Activated CD4-positive, alpha-beta T cell treated with anti-CD3 and anti-CD28 coated beads, Interleukin-2, amount 50 U/mL, for 4 hours (primary cell): ENCODE measurements around the gene ERC1.

Experiments used
- DNase-seq, 2 experiments: peaks; one replicate each; pipeline ENCODE4 v3.0.0-alpha.2; 2020

ERC1 gene

DNA sequence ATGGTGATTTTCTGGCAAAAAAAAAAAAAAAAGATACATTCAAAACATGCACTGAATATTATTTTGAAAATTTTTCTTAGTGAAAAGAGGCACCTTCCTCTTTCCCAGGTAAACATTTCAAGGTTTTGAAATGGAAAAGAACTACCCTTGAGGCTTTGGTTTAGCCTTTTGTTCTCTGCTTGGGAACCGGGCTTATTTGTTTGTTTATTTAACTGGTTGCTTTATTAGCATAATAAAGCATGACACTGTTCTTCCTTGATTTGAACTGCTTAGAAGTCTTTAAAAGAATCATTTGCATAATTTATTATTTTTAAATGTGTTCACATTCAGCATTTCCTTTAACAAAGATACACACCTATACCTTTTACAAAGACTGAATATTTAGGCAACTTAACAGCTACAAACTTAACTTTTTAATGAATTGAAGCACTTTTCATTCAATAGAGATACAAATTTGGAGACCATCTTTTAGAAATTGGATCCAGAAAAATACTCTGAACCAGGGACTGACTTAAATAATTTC lies 428.9 kb downstream of the ERC1 start:
- DNase-seq, result no peak

DNA sequence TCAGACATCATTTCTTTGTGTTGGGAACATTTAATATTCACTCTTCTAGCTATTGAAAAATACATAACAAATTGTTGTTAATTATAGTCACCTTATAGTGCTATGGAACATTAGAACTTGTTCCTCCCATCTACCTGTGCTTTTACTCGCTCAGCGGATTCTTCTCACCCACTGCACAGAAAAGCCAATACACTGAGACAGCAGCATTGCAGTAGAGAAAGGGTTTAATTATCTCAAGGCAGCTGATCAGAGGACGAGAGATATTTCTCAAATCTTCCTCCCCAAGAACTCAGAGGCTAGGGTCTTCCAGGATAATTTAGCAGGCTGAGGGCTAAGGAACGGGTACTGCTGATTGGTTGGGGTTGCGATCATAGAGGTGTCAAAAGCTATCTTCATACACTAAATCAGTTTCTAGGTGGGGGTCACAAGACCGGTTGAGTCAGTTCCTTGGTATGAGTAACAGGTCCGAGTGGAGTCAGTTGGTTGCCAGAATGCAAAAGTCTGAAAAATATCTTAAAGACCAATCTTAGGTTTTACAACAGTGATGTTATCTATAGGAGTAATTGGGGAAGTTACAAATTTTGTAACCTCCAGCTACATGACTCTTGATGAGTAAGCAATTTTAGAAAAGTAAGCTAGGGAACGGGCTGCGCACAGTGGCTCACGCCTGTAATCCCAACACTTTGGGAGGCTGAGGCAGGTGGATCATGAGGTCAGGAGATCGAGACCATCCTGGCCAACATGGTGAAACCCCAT lies 430.2 kb downstream of the ERC1 start:
- no peak for DNase-seq

- DNase-seq, result no peak
These were observed 431.7 kb downstream of the ERC1 start for GRCh38 chr12:1422604-1423315.

DNA sequence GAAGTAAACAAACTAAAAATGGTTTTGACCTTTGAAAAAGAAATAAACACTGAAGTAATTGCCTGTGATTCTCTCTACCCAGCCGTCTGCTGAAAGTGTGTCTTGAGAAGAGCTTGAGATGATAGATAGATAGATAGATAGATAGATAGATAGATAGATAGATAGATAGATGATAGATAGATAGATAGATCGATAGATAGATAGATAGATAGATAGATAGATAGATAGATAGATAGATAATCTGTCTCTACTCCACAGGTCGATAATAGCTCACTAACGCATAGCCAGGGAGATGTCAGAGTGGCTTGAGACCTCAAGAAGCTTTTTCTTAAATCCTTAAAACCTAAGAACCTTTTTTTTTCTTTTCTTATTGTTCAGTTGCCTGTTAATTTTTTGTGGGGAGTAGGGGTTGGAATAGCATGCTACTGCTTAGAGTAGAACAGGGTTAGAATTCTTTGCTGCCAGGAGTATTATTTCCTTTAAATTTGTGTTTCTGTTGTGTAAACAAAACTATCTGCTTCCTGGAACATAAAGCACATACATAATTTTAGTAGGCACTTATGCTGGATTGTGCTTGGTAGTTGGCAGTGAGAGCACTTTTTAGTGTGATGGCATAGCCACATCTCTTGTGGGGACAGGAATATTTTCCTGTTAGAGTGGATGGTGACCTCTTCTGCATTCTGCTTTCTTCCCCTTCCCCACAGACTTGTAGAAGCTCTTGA lies 433.8 kb downstream of the ERC1 start:
- DNase-seq, result no peak

DNA sequence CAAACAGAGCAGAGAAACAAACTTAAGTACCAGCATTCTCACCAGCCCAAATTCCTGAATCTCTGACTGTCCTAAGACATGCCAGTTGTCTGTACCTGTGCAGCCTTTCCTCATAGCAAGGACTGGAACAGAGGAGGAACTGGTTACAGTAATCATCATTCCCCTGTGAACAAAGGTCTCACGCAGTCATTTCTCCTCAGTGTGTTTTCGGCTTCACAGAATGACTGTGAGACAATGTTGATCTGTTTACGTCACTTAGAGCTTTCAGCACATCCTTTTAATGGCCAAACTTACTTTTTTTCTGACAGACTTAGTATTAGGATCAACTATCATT lies 434.3 kb downstream of the ERC1 start:
- no peak for DNase-seq

GRCh38 chr12:1428671-1429070 lies 437.6 kb downstream of the ERC1 start:
- DNase-seq, result no peak

DNA sequence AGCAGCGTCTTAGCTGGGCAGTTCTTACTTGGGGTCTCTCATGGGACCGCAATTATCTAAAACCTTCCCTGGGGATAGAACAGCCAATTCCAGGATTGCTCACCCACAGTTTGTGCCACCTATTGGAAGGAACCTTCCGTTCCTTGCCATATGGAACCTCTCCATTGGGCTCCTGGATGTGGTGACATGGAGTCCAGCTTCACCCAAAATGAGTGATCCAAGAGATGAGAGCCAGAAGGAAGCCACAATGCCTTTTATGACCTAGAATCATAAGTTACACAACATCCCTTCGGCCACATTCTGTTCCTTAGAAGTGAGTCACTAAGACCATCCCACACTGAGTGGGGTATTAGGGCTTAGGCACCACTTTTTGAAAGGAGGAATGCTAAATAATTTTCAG lies 439.0 kb downstream of the ERC1 start:
- no peak for DNase-seq

GRCh38 chr12:1434296-1434955 lies 443.4 kb downstream of the ERC1 start:
- DNase-seq, result no peak

- no peak for DNase-seq
These were observed 444.0 kb downstream of the ERC1 start for GRCh38 chr12:1435044-1435443.

GRCh38 chr12:1435456-1435855 lies 444.4 kb downstream of the ERC1 start:
- DNase-seq, result no peak

DNA sequence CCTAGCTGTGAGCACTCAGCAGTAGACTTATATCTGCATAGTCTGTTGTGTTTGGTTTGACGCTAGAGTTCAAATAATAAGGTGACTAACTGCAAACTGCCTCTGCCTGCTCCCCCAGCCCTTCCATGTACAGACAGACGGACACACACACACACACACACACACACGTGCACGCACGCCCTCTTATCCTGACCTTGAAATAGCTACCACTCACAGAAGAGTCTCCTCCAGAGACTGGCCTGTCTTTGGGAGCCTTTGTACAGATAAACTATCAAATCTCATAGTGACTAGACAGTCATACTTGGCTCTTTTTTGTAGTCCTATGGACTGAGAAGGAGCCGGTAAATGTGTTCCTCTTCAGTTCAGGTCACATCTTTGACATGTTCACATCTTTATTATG lies 445.0 kb downstream of the ERC1 start:
- no peak for DNase-seq

GRCh38 chr12:1436981-1437380 lies 446.0 kb downstream of the ERC1 start:
- DNase-seq, result no peak

DNA sequence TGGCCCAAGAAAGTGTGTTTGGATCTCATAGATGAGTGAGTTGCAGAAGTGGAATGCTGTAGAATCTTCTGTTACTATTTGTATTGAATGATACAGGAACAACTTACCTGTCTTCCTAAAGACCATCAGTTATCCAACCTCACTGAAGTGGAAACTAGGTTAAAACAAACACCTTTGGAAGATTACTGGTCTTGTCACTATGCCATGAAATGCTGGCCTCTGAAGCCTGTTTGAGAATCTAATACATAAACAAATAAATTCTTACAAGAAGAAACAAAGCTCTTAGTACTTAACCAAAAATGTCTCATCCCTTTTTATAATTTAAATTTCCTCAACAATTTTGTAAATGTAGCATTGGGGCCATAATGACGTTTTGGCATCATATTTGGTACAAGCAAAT lies 448.2 kb downstream of the ERC1 start:
- DNase-seq, result no peak

DNA sequence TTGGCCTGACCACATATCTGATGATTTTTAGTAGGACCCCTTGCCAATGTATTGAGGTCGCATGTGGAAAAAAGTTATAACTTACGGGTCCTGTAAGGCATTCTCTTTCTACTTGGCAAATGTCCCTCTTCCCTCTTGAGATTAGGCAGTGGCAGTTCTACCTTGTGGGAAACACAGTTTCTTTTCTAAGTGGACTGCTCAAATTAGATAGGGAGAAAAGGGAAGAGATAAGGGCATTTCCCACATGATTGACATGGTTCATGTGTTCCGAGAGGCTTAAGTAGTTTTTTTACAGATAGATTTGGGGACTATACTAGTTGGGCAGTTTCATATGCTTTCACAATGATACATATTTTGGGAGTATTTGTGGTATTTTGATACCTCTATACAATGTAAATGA lies 448.7 kb downstream of the ERC1 start:
- no peak for DNase-seq

- DNase-seq, result no peak
These were observed 452.6 kb downstream of the ERC1 start for GRCh38 chr12:1443421-1444141.

DNA sequence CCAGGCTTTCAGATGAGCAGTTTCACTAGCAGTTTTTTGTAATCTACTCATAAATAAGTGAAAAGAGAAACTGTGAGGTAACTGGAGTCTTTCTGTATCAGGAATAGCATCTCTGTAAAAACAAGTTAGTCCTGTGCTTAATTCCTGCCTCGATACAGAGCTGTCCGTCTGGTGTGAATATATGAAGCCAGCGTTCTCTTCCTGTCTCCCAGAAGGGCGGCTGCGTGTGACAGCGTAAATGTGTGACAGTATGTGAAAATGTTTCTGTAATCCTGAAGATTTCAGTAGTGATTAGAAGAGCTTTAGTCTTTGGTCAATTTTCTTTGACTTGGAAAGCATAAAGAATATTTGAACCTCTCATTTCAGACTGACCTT lies 453.1 kb downstream of the ERC1 start:
- DNase-seq, result no peak

DNA sequence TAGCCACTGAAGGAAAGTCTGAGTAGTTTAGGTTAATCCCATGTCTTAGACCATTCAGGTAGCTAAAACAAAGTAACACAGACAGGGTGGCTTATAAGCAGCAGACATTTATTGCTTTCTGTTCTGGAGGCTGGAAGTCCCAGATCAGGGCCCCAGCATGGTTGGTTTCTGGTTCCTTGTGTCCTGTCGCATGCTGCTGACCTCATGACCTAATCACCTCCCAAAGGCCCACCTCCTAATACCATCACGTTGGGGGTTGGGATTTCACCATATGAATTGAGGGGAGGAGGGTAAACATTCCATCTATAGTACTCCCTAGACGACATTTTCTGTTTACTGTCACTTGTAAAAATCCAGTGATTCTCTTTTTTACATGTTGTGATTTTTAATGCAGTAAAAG lies 454.8 kb downstream of the ERC1 start:
- no peak for DNase-seq

DNA sequence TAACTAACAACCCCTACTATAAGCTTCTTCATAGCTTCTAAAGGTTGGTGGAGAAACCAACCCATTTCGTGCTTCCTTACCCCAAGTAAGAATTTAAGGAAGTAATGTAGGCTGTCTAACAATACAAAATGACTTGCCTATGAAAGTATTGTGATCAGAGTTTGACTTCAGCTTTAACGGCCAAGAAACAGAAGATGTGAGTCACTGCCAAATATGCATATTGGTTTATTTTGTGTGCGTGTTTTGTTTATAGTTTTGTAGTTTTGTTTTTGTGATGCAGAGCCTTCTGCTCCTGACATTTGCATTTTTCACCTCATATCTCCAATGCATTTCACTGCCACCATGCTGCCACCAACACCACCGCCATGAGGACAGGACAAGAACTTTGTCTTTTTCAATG lies 457.3 kb downstream of the ERC1 start:
- no peak for DNase-seq

GRCh38 chr12:1453810-1454209 lies 462.8 kb downstream of the ERC1 start:
- DNase-seq, result no peak

GRCh38 chr12:1456885-1457284 lies 465.9 kb downstream of the ERC1 start:
- no peak for DNase-seq

DNA sequence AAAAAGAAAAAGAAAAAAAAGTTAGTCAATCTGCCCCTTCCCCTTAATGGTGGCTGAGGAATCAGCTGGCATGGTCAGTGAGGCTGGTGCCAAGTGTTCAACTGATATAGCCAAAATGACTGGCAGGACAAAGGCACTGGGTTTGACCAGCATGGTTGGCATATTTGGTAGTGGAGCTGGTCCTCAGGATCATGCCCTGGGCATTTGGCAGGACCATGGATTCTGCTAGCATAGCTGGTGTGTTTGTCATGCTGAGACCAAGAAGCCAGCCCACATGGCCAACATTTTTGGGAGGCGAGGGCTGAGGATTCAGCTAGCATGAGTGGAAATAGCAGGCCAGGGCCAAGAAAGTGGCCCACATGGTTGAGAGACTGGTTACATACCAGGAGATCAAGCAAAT lies 466.9 kb downstream of the ERC1 start:
- DNase-seq, result no peak

GRCh38 chr12:1459339-1459738 lies 468.3 kb downstream of the ERC1 start:
- no peak for DNase-seq
